GF-D8 (cell line): ENCODE measurements around the gene ZNF763.
"Not testable (repeated sequence)": the region's sequence is repeated elsewhere in the genome, so short reads cannot be mapped to it uniquely, and the experiment has no call there.

Experiments
- DNase-seq: peaks from one replicate; lab custom pipeline; 2025; lab: John Stamatoyannopoulos, UW

Gene ZNF763

GRCh38 chr19:11971041-11971440 is 6.2 kb downstream of the ZNF763 start:
- no peak for DNase-seq

- no peak for DNase-seq
These were observed 8.4 kb downstream of the ZNF763 start for GRCh38 chr19:11973019-11973810.

GRCh38 chr19:11978492-11979100 is 13.8 kb downstream of the ZNF763 start:
- no peak for DNase-seq

DNA sequence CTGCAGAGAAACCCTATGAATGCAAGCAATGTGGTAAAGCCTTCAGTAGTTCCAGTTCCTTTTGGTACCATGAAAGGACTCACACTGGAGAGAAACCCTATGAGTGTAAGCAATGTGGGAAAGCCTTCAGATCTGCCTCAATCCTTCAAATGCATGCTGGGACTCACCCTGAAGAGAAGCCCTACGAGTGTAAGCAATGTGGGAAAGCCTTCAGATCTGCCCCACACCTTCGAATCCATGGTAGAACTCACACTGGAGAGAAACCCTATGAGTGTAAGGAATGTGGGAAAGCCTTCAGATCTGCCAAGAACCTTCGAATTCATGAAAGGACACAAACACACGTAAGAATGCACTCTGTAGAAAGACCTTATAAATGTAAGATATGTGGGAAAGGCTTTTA is 14.7 kb downstream of the ZNF763 start:
- no peak for DNase-seq

GRCh38 chr19:11982526-11982925 is 17.7 kb downstream of the ZNF763 start:
- DNase-seq = no peak

- no peak for DNase-seq
These were observed 20.1 kb downstream of the ZNF763 start for GRCh38 chr19:11984986-11985385.

DNA sequence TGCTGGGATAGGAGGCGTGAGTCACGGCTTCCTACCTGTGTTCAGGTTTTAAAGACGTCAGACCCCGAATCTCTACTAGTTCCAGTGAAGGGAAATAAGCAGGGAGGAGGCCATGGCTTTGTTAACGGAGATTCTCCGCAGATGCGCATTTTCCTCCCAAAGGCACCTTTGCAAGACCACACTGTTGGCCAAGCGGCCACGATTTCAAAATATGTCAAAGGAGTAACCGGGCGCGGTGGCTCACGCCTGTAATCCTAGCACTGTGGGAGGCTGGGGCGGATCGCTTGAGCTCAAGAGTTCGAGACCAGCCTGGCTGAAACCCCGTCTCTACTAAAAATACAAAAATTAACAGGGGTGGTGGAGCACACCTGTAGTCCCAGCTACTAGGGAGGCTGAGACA is 21.9 kb downstream of the ZNF763 start:
- no peak for DNase-seq

GRCh38 chr19:11987405-11988281 is 22.8 kb downstream of the ZNF763 start:
- peak; percentile 91 for DNase-seq

DNA sequence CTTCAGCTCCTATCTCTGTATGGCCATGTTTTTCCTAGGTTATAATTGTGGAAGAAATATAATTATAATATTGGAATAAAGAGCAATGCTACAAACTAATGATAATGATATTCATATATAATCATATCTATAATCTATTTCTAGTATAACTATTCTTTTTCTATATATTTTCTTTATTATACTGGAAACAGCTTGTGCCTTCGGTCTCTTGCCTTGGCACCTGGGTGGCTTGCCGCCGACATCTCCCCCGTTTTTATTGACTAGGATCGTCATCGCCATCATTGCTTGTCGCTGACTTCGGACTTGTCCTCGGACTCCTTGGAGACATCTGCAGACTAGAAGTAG is 24.2 kb downstream of the ZNF763 start:
- no peak for DNase-seq

- not testable (repeated sequence) for DNase-seq
These were observed 27.1 kb downstream of the ZNF763 start for GRCh38 chr19:11991921-11992320.

- no peak for DNase-seq
These were observed 30.3 kb downstream of the ZNF763 start for GRCh38 chr19:11995174-11995573.

DNA sequence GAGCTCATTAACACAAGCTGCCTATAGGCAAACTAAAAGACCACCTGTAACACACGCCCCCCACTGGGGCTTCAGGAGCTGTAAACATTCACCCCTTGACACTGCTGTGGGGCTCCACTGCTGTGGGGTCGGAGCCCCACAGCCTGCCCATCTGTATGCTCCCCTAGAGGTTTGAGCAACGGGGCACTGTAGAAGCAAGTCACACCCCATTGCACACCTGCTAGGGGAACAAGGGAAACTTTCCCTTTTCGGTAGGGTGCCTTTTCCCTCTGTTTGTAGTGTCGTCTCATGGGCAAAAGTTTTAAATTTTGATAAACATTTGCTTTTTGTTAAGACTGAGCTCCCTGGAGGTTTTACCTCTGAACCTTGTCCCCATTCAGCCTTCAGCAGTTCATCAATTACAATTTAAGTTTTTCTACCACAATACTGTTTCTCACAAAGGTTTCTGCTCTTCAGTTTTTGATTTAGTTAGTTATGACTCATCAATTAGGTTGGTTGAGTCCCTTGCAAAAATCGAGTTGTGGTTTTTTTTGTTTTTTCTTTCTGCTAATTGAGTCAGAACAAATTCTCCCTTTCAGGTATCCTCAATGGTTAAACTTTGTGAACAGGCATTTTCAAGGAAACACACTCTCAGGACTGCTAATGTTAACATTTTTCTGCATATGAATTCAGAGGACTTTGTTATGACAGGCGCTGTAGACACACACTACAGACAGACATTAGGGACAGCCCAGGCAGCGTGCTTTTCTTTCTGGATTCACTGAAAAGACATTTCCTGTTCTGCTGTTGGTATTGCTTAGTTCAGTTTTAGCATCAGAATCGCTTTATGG is 35.5 kb downstream of the ZNF763 start:
- DNase-seq = no peak

GRCh38 chr19:12015015-12015752 is 50.3 kb downstream of the ZNF763 start:
- no peak for DNase-seq

DNA sequence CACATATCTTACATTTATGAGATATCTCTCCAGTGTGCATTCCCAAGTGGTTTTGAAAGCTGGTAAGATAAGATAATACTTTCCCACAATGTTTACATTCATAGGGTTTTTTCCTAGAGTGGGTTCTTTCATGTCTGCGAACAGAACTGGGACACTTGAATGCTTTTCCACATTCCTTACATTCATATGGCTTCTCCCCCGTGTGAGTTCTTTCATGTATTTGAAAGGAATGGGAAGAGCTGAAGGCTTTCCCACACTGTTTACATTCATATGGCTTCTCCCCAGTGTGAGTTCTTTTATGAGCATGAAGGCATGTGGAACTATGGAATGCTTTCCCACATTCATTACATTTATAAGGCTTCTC is 50.9 kb downstream of the ZNF763 start:
- no peak for DNase-seq
